ENCODE measurements around the gene NOL12. TPM values are rescaled to one million over a fixed set of nuclear protein-coding genes. Genes with fewer than 3 reads are reported as not detected.

NOL12 gene
- polyA plus RNA-seq, 1 donor from 2014 or later, result 90.0 TPM

- no peak overlapping the region for H2AFZ ChIP-seq (ENCODE audit: low read depth, low read length)
- no peaks in the 10 kb centered on the region for H3K9me3 ChIP-seq (ENCODE audit: low read length)
- H3K79me2 ChIP-seq (replicated peaks; ENCODE audit: insufficient read depth, low read length), result peaks cover 2% of the 10 kb centered on the region
- H3K27me3 ChIP-seq (ENCODE audit: insufficient read depth, low read depth, low read length), result no peaks in the 10 kb centered on the region
- H4K20me1 ChIP-seq (ENCODE audit: insufficient read depth), result no peaks in the 10 kb centered on the region
- no peaks in the 10 kb centered on the region for H3K9me2 ChIP-seq (ENCODE audit: insufficient read depth, low read length)
- H3K4me3 ChIP-seq (ENCODE audit: low read length), result no peak overlapping the region
- H3K4me2 ChIP-seq (ENCODE audit: low read length), result no peak overlapping the region
- TF ChIP-seq SMC3 (conservative IDR thresholded peaks at IDR 0.05; ENCODE audit: poor library complexity), result peak; percentile 44
- TF ChIP-seq EP300 (conservative IDR thresholded peaks at IDR 0.05; ENCODE audit: poor library complexity, severe bottlenecking), result no peak
- peak; percentile 52 for TF ChIP-seq CTCF (IDR thresholded peaks at IDR 0.05; ENCODE audit: poor library complexity, severe bottlenecking)
- no peak for TF ChIP-seq MXI1 (conservative IDR thresholded peaks at IDR 0.05; ENCODE audit: poor library complexity, severe bottlenecking)
- no peak for TF ChIP-seq REST (IDR thresholded peaks at IDR 0.05; ENCODE audit: borderline replicate concordance)
- no peak for TF ChIP-seq EZH2 (IDR thresholded peaks at IDR 0.05; ENCODE audit: borderline replicate concordance, insufficient read depth, low read length, poor library complexity, severe bottlenecking)
- no peaks in the 10 kb centered on the region for H3F3A ChIP-seq (ENCODE audit: insufficient read depth, low read length, poor library complexity, severe bottlenecking)
- no peaks in the 10 kb centered on the region for H3K36me3 ChIP-seq (ENCODE audit: insufficient read depth, low read length)
- no peak overlapping the region for H3K9ac ChIP-seq (ENCODE audit: low read length)
- H3K27ac ChIP-seq (ENCODE audit: low read length), result no peak overlapping the region
Measured at GRCh38 chr22:37681556-37682049, 4.5 kb upstream of the NOL12 start.

- no peak overlapping the region for H3K4me3 ChIP-seq (ENCODE audit: low read length)
- H2AFZ ChIP-seq (ENCODE audit: low read depth, low read length), result peak overlapping the region; percentile 14
- TF ChIP-seq RAD21 (conservative IDR thresholded peaks at IDR 0.05), result no peak
- no peak for TF ChIP-seq EP300 (conservative IDR thresholded peaks at IDR 0.05; ENCODE audit: poor library complexity, severe bottlenecking)
- no peak for TF ChIP-seq SMC3 (conservative IDR thresholded peaks at IDR 0.05; ENCODE audit: poor library complexity)
- no peak for TF ChIP-seq REST (IDR thresholded peaks at IDR 0.05; ENCODE audit: borderline replicate concordance)
- no peak for TF ChIP-seq POLR2AphosphoS5 (IDR thresholded peaks at IDR 0.05)
- no peak for TF ChIP-seq EZH2 (IDR thresholded peaks at IDR 0.05; ENCODE audit: borderline replicate concordance, insufficient read depth, low read length, poor library complexity, severe bottlenecking)
- no peaks in the 10 kb centered on the region for H3K9me3 ChIP-seq (ENCODE audit: low read length)
- no peaks in the 10 kb centered on the region for H4K20me1 ChIP-seq (ENCODE audit: insufficient read depth)
- H3K79me2 ChIP-seq (replicated peaks; ENCODE audit: insufficient read depth, low read length), result peaks cover 6% of the 10 kb centered on the region
- no peaks in the 10 kb centered on the region for H3K27me3 ChIP-seq (ENCODE audit: insufficient read depth, low read depth, low read length)
- H3K27ac ChIP-seq (ENCODE audit: low read length), result no peak overlapping the region
- H3K4me2 ChIP-seq (ENCODE audit: low read length), result no peak overlapping the region
- no peaks in the 10 kb centered on the region for H3F3A ChIP-seq (ENCODE audit: insufficient read depth, low read length, poor library complexity, severe bottlenecking)
- no peak overlapping the region for H3K9ac ChIP-seq (ENCODE audit: low read length)
- no peaks in the 10 kb centered on the region for H3K36me3 ChIP-seq (ENCODE audit: insufficient read depth, low read length)
- no peaks in the 10 kb centered on the region for H3K9me2 ChIP-seq (ENCODE audit: insufficient read depth, low read length)
Measured at GRCh38 chr22:37684803-37685615, 1.1 kb upstream of the NOL12 start.
